ENCODE measurements around the gene TRIOBP.

The TRIOBP gene

GRCh38 chr22:37739035-37739434 lies 42.2 kb downstream of the TRIOBP start:
- no peak for DNase-seq (ENCODE audit: low spot score)
- POLR2A ChIA-PET (ENCODE audit: low non-redundant PET): no interaction called here
- no peak for TF ChIP-seq CTCF (conservative IDR thresholded peaks at IDR 0.05; ENCODE audit: low read depth)
- no peak overlapping the region for H3K27ac ChIP-seq
- CTCF ChIA-PET: no interaction called here

- CTCF ChIA-PET: no interaction called here
- DNase-seq (ENCODE audit: low spot score): no peak
- POLR2A ChIA-PET (ENCODE audit: low non-redundant PET): no interaction called here
- no peak for TF ChIP-seq CTCF (conservative IDR thresholded peaks at IDR 0.05; ENCODE audit: low read depth)
- H3K27ac ChIP-seq: no peak overlapping the region
These were observed 42.8 kb downstream of the TRIOBP start for GRCh38 chr22:37739611-37740049.

- no peak for DNase-seq (ENCODE audit: low spot score)
- H3K27ac ChIP-seq: peak overlapping the region; percentile 95
- ChIA-PET POLR2A (ENCODE audit: low non-redundant PET) (no interaction called here), CTCF (no interaction called here)
- TF ChIP-seq CTCF (conservative IDR thresholded peaks at IDR 0.05; ENCODE audit: low read depth): no peak
These were observed 43.8 kb downstream of the TRIOBP start for GRCh38 chr22:37740455-37741311.

GRCh38 chr22:37741312-37741795 lies 44.5 kb downstream of the TRIOBP start:
- CTCF ChIA-PET: interaction anchor here (0.5 kb wide), 1 partner anchor 118 kb away, joined by 4 read pairs; no protein-coding TSS in a partner anchor
- TF ChIP-seq CTCF (conservative IDR thresholded peaks at IDR 0.05; ENCODE audit: low read depth): no peak
- POLR2A ChIA-PET (ENCODE audit: low non-redundant PET): interaction anchor here (0.6 kb wide), 1 partner anchor 50 kb away, joined by 6 read pairs; no protein-coding TSS in a partner anchor
- H3K27ac ChIP-seq: peak overlapping the region; percentile 95
- peak; percentile 60 for DNase-seq (ENCODE audit: low spot score)

GRCh38 chr22:37742376-37743171 lies 45.7 kb downstream of the TRIOBP start:
- ChIA-PET CTCF (no interaction called here), POLR2A (ENCODE audit: low non-redundant PET) (no interaction called here)
- TF ChIP-seq CTCF (conservative IDR thresholded peaks at IDR 0.05; ENCODE audit: low read depth): no peak
- DNase-seq (ENCODE audit: low spot score): peak; percentile 58
- peak overlapping the region; percentile 95 for H3K27ac ChIP-seq

- no peak for DNase-seq (ENCODE audit: low spot score)
- ChIA-PET CTCF (no interaction called here), POLR2A (ENCODE audit: low non-redundant PET) (no interaction called here)
- no peak for TF ChIP-seq CTCF (conservative IDR thresholded peaks at IDR 0.05; ENCODE audit: low read depth)
- H3K27ac ChIP-seq: peak overlapping the region; percentile 95
These were observed 47.7 kb downstream of the TRIOBP start for GRCh38 chr22:37744589-37744988.
